ENCODE measurements around the gene ROPN1L.

DNA sequence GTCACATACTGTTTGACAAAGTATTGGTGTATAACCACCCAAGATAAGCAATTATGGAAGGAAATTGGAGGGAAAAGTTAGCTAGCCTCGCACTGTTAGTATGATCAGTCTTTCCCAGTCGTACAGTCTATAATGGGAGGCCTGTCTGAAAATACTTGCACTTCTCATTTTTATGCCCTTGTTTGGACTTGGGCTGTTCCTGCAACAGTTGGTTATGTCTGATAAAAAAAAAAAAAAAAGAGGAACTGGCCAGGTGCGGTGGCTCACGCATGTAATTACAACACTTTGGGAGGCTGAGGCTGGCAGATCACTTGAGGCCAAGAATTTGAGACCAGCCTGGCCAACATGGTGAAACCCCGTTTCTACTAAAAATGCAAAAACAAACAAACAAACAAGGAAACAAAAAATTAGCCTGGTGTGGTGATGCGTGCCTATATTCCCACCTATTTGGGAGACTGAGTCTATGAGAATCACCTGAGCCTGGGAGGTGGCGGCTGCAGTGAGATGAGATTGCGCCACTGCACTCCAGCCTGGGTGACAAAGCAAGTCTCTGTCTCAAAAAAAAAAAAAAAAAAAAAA, 63.9 kb downstream of the ROPN1L start:
- TF ChIP-seq, protein P1, sequence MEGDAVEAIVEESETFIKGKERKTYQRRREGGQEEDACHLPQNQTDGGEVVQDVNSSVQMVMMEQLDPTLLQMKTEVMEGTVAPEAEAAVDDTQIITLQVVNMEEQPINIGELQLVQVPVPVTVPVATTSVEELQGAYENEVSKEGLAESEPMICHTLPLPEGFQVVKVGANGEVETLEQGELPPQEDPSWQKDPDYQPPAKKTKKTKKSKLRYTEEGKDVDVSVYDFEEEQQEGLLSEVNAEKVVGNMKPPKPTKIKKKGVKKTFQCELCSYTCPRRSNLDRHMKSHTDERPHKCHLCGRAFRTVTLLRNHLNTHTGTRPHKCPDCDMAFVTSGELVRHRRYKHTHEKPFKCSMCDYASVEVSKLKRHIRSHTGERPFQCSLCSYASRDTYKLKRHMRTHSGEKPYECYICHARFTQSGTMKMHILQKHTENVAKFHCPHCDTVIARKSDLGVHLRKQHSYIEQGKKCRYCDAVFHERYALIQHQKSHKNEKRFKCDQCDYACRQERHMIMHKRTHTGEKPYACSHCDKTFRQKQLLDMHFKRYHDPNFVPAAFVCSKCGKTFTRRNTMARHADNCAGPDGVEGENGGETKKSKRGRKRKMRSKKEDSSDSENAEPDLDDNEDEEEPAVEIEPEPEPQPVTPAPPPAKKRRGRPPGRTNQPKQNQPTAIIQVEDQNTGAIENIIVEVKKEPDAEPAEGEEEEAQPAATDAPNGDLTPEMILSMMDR (IDR thresholded peaks at IDR 0.05): no peak
- no peak for TF ChIP-seq POLR2A (IDR thresholded peaks at IDR 0.05)

All from body of pancreas (tissue), 4 donors.